Muscle of leg (tissue), 11 donors: ENCODE data around the gene ABCC6. TPM values are rescaled to one million over a fixed set of nuclear protein-coding genes. Genes with fewer than 3 reads are reported as not detected.
"Not testable (repeated sequence)": the region's sequence is repeated elsewhere in the genome, so short reads cannot be mapped to it uniquely, and the experiment has no call there.

Source experiments
- DNase-seq: peaks from one replicate; pipeline ENCODE4 v3.0.0; 2013
- H3K27ac ChIP-seq: one replicate; pipeline ENCODE4 v1.5.1; 2013; ENCODE audit warnings: mild to moderate bottlenecking, low read length, control low read depth
- H3K27me3 ChIP-seq: one replicate; pipeline ENCODE4 v1.6.1; 2013; ENCODE audit warnings: low read length; ENCODE audit not compliant: control insufficient read depth, insufficient read depth
- H3K36me3 ChIP-seq: one replicate; pipeline ENCODE4 v1.6.1; 2013; ENCODE audit warnings: low read length; ENCODE audit not compliant: control insufficient read depth, insufficient read depth
- H3K4me1 ChIP-seq: one replicate; pipeline ENCODE4 v1.6.1; 2013; ENCODE audit warnings: low read length; ENCODE audit not compliant: control insufficient read depth, insufficient read depth
- H3K4me3 ChIP-seq: one replicate; pipeline ENCODE4 v1.5.1; 2013; ENCODE audit warnings: low read length, control low read depth
- H3K9me3 ChIP-seq: replicated peaks from 2 replicates; pipeline ENCODE4 v1.6.1; 2013; ENCODE audit warnings: low read depth, low read length; ENCODE audit not compliant: control insufficient read depth
- WGBS: methylation state at CpG from one replicate; pipeline ENCODE4 v1.1.5; 2013; ENCODE audit warnings: missing lambda C conversion rate; ENCODE audit not compliant: insufficient coverage; 5-methylcytosine and 5-hydroxymethylcytosine counted together
- polyA plus RNA-seq, 8 donors: library from polyadenylated mRNA; unstranded; fragments of 120-200 nt; gene quantifications; one replicate each; pipeline versions ENCODE4 v1.2.1 to v1.2.3, GENCODE V29; 2013; ENCODE audit warnings: inconsistent platforms in 1 of 8, low replicate concordance in 1 of 8; ENCODE audit not compliant: insufficient read length in 8 of 8, insufficient read depth in 1 of 8
- total RNA-seq: library from RNA; stranded (reverse); fragments of 120-200 nt; gene quantifications from one replicate; pipeline ENCODE4 v1.2.4, GENCODE V29; 2013

ABCC6 gene
- total and polyA plus RNA-seq, 9 donors, result 0.91 to 4.9 (median 1.5) TPM

- not testable (repeated sequence) for H3K9me3 ChIP-seq, H3K4me3 ChIP-seq, H3K27ac ChIP-seq, H3K4me1 ChIP-seq, H3K27me3 ChIP-seq, H3K36me3 ChIP-seq, DNase-seq
- WGBS, result no CpG with 5 or more reads among the region's 3 CpGs
Measured at GRCh38 chr16:16181748-16182147, 41.5 kb downstream of the ABCC6 start.

GRCh38 chr16:16178455-16179162 lies 44.7 kb downstream of the ABCC6 start:
- DNase-seq, result no peak
- Histone ChIP-seq H3K4me3 (no peak overlapping the region), H3K9me3 (peaks cover 5% of the 10 kb centered on the region), H3K27me3 (peaks cover 2% of the 10 kb centered on the region), H3K27ac (no peak overlapping the region), H3K4me1 (no peaks in the 10 kb centered on the region), H3K36me3 (no peaks in the 10 kb centered on the region)
- 91% methylated on average over 7 of the region's 7 CpGs for WGBS

GRCh38 chr16:16176328-16176727 lies 47.0 kb downstream of the ABCC6 start:
- no peak for DNase-seq
- no peak overlapping the region for H3K4me3 ChIP-seq
- H3K4me1 ChIP-seq, result no peaks in the 10 kb centered on the region
- no peak overlapping the region for H3K27ac ChIP-seq
- H3K36me3 ChIP-seq, result no peaks in the 10 kb centered on the region
- H3K27me3 ChIP-seq, result peaks cover 2% of the 10 kb centered on the region
- H3K9me3 ChIP-seq, result peaks cover 5% of the 10 kb centered on the region

- Histone ChIP-seq H3K36me3 (no peaks in the 10 kb centered on the region), H3K4me3 (no peak overlapping the region), H3K27ac (no peak overlapping the region), H3K4me1 (no peaks in the 10 kb centered on the region), H3K9me3 (peaks cover 5% of the 10 kb centered on the region), H3K27me3 (peaks cover 2% of the 10 kb centered on the region)
- peak; percentile 47 for DNase-seq
- 29% methylated on average over 5 of the region's 5 CpGs for WGBS
Measured at GRCh38 chr16:16175296-16175695, 48.0 kb downstream of the ABCC6 start.

- Histone ChIP-seq H3K9me3 (peaks cover 2% of the 10 kb centered on the region), H3K27me3 (no peaks in the 10 kb centered on the region), H3K4me3 (no peak overlapping the region), H3K4me1 (no peaks in the 10 kb centered on the region), H3K27ac (no peak overlapping the region), H3K36me3 (no peaks in the 10 kb centered on the region)
- DNase-seq, result no peak
- WGBS, result 71% methylated on average over 2 of the region's 4 CpGs
Measured at GRCh38 chr16:16172991-16173390, 50.3 kb downstream of the ABCC6 start.

- H3K9me3 ChIP-seq, result peaks cover 2% of the 10 kb centered on the region
- 83% methylated on average over 2 of the region's 4 CpGs for WGBS
- no peak overlapping the region for H3K27ac ChIP-seq
- H3K4me1 ChIP-seq, result no peaks in the 10 kb centered on the region
- no peaks in the 10 kb centered on the region for H3K36me3 ChIP-seq
- DNase-seq, result no peak
- H3K4me3 ChIP-seq, result no peak overlapping the region
- no peaks in the 10 kb centered on the region for H3K27me3 ChIP-seq
Measured at GRCh38 chr16:16171332-16171919, 51.9 kb downstream of the ABCC6 start.

- no peaks in the 10 kb centered on the region for H3K4me1 ChIP-seq
- H3K27me3 ChIP-seq, result no peaks in the 10 kb centered on the region
- DNase-seq, result no peak
- H3K27ac ChIP-seq, result no peak overlapping the region
- no peak overlapping the region for H3K4me3 ChIP-seq
- 86% methylated on average over 12 of the region's 15 CpGs for WGBS
- H3K9me3 ChIP-seq, result no peaks in the 10 kb centered on the region
- no peaks in the 10 kb centered on the region for H3K36me3 ChIP-seq
Measured at GRCh38 chr16:16169615-16170014, 53.7 kb downstream of the ABCC6 start.

GRCh38 chr16:16168431-16168830 lies 54.9 kb downstream of the ABCC6 start:
- Histone ChIP-seq H3K4me3 (no peak overlapping the region), H3K27me3 (no peaks in the 10 kb centered on the region), H3K27ac (no peak overlapping the region), H3K36me3 (no peaks in the 10 kb centered on the region), H3K9me3 (no peaks in the 10 kb centered on the region), H3K4me1 (no peaks in the 10 kb centered on the region)
- no peak for DNase-seq
- WGBS, result 90% methylated on average over 9 of the region's 14 CpGs

GRCh38 chr16:16167927-16168326 lies 55.4 kb downstream of the ABCC6 start:
- H3K4me3 ChIP-seq, result no peak overlapping the region
- H3K36me3 ChIP-seq, result no peaks in the 10 kb centered on the region
- H3K9me3 ChIP-seq, result no peaks in the 10 kb centered on the region
- no peak for DNase-seq
- H3K27me3 ChIP-seq, result no peaks in the 10 kb centered on the region
- H3K27ac ChIP-seq, result no peak overlapping the region
- no peaks in the 10 kb centered on the region for H3K4me1 ChIP-seq
- 80% methylated on average over 9 of the region's 11 CpGs for WGBS

- H3K27ac ChIP-seq, result no peak overlapping the region
- H3K9me3 ChIP-seq, result no peaks in the 10 kb centered on the region
- no peaks in the 10 kb centered on the region for H3K36me3 ChIP-seq
- DNase-seq, result no peak
- no peaks in the 10 kb centered on the region for H3K4me1 ChIP-seq
- H3K27me3 ChIP-seq, result no peaks in the 10 kb centered on the region
- no peak overlapping the region for H3K4me3 ChIP-seq
- 0% methylated on average over 1 of the region's 2 CpGs for WGBS
Measured at GRCh38 chr16:16166949-16167348, 56.3 kb downstream of the ABCC6 start.
